Measurements from ENCODE around the gene MAL.

DNA sequence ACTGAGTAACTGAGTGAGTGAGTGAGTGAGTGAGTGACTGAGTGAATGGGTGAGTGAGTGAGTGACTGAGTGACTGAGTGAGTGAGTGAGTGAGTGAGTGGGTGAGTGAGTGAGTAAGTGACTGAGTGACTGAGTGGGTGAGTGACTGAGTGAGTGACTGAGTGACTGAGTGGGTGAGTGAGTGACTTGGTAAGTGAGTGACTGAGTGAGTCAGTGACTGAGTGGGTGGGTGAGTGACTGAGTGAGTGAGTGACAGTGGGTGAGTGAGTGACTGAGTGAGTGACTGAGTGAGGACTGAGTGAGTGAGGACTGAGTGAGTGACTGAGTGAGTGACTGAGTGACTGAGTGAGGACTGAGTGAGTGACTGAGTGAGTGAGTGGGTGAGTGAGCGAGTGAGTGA lies 13.9 kb downstream of the MAL start:
- TF ChIP-seq, protein P1, sequence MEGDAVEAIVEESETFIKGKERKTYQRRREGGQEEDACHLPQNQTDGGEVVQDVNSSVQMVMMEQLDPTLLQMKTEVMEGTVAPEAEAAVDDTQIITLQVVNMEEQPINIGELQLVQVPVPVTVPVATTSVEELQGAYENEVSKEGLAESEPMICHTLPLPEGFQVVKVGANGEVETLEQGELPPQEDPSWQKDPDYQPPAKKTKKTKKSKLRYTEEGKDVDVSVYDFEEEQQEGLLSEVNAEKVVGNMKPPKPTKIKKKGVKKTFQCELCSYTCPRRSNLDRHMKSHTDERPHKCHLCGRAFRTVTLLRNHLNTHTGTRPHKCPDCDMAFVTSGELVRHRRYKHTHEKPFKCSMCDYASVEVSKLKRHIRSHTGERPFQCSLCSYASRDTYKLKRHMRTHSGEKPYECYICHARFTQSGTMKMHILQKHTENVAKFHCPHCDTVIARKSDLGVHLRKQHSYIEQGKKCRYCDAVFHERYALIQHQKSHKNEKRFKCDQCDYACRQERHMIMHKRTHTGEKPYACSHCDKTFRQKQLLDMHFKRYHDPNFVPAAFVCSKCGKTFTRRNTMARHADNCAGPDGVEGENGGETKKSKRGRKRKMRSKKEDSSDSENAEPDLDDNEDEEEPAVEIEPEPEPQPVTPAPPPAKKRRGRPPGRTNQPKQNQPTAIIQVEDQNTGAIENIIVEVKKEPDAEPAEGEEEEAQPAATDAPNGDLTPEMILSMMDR (IDR thresholded peaks at IDR 0.05), result no peak
- TF ChIP-seq, protein P2, sequence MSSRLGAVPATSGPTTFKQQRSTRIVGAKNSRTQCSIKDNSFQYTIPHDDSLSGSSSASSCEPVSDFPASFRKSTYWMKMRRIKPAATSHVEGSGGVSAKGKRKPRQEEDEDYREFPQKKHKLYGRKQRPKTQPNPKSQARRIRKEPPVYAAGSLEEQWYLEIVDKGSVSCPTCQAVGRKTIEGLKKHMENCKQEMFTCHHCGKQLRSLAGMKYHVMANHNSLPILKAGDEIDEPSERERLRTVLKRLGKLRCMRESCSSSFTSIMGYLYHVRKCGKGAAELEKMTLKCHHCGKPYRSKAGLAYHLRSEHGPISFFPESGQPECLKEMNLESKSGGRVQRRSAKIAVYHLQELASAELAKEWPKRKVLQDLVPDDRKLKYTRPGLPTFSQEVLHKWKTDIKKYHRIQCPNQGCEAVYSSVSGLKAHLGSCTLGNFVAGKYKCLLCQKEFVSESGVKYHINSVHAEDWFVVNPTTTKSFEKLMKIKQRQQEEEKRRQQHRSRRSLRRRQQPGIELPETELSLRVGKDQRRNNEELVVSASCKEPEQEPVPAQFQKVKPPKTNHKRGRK (CRISPR knock-in tag; IDR thresholded peaks at IDR 0.05; ENCODE audit: borderline replicate concordance), result no peak
- TF ChIP-seq NFYB (CRISPR knock-in tag; conservative IDR thresholded peaks at IDR 0.05; ENCODE audit: low read depth) (no peak), FOXJ3 (CRISPR knock-in tag; IDR thresholded peaks at IDR 0.05; ENCODE audit: borderline replicate concordance) (no peak), NR2C2 (CRISPR knock-in tag; IDR thresholded peaks at IDR 0.05) (no peak), ZNF263 (CRISPR knock-in tag; IDR thresholded peaks at IDR 0.05; ENCODE audit: low read depth) (no peak), ZNF416 (CRISPR knock-in tag; IDR thresholded peaks at IDR 0.05) (no peak)
- TF ChIP-seq, protein P3, sequence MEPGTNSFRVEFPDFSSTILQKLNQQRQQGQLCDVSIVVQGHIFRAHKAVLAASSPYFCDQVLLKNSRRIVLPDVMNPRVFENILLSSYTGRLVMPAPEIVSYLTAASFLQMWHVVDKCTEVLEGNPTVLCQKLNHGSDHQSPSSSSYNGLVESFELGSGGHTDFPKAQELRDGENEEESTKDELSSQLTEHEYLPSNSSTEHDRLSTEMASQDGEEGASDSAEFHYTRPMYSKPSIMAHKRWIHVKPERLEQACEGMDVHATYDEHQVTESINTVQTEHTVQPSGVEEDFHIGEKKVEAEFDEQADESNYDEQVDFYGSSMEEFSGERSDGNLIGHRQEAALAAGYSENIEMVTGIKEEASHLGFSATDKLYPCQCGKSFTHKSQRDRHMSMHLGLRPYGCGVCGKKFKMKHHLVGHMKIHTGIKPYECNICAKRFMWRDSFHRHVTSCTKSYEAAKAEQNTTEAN (CRISPR knock-in tag; IDR thresholded peaks at IDR 0.05), result no peak
- TF ChIP-seq, protein P4, sequence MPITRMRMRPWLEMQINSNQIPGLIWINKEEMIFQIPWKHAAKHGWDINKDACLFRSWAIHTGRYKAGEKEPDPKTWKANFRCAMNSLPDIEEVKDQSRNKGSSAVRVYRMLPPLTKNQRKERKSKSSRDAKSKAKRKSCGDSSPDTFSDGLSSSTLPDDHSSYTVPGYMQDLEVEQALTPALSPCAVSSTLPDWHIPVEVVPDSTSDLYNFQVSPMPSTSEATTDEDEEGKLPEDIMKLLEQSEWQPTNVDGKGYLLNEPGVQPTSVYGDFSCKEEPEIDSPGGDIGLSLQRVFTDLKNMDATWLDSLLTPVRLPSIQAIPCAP (CRISPR knock-in tag; IDR thresholded peaks at IDR 0.05), result no peak
- TF ChIP-seq, protein P5, sequence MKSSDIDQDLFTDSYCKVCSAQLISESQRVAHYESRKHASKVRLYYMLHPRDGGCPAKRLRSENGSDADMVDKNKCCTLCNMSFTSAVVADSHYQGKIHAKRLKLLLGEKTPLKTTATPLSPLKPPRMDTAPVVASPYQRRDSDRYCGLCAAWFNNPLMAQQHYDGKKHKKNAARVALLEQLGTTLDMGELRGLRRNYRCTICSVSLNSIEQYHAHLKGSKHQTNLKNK (CRISPR knock-in tag; IDR thresholded peaks at IDR 0.05), result no peak
- TF ChIP-seq, protein P6, sequence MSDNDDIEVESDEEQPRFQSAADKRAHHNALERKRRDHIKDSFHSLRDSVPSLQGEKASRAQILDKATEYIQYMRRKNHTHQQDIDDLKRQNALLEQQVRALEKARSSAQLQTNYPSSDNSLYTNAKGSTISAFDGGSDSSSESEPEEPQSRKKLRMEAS (CRISPR knock-in tag; IDR thresholded peaks at IDR 0.05), result no peak
- TF ChIP-seq, protein P7, sequence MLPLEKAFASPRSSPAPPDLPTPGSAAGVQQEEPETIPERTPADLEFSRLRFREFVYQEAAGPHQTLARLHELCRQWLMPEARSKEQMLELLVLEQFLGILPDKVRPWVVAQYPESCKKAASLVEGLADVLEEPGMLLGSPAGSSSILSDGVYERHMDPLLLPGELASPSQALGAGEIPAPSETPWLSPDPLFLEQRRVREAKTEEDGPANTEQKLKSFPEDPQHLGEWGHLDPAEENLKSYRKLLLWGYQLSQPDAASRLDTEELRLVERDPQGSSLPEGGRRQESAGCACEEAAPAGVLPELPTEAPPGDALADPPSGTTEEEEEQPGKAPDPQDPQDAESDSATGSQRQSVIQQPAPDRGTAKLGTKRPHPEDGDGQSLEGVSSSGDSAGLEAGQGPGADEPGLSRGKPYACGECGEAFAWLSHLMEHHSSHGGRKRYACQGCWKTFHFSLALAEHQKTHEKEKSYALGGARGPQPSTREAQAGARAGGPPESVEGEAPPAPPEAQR (CRISPR knock-in tag; IDR thresholded peaks at IDR 0.05), result no peak
